ENCODE data around the gene HOXB1.

The HOXB1 gene

DNA sequence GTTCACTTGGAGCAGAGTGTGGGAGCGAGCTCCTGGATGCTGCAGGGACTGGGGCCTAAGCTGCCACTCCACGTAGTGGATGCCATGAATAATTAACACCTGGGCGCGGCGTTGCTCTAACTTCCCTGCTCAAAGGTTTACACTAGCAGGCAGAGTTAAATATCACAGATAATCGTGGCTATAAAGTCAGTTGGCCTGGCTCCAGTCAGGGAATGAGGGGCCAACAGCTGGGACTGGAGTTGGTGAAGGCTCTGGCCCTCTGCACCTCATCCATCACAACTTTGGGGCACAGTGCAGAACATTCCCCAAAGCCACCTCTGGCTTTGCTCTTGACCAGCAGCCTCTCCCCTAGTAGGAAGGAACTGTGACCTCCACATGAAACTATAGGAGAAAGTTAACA is 36.4 kb upstream of the HOXB1 start:
- no peak for DNase-seq

- DNase-seq, result no peak
Measured at GRCh38 chr17:48566717-48567116, 35.9 kb upstream of the HOXB1 start.

- DNase-seq, result no peak
Measured at GRCh38 chr17:48565925-48566710, 35.3 kb upstream of the HOXB1 start.

DNA sequence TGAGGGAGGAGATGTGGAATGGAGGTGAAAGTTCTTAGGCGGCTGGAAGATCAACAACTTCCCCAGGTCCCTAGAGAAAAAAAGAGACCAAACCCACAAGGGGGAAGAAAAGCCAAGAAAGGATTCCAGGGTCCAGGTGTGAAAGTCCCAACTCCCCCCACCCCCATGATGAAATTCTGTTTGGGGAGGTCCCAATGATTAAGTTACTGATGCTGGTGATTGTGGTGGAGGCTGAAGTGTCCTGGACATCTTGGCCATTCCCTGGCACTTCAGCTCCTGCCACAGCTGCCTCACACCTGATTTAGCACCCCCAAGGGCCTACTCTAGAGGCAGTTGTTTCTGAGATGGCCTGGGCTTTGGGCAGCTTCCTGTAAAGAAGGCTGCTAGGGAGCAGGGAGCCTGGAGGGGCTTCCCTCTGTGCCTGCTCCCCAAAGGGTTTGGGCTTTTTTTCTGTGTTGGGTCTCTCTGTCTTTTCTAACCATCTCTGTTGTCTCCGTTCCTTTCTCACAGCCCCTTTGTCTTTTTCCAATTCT is 34.3 kb upstream of the HOXB1 start:
- DNase-seq, result no peak

DNA sequence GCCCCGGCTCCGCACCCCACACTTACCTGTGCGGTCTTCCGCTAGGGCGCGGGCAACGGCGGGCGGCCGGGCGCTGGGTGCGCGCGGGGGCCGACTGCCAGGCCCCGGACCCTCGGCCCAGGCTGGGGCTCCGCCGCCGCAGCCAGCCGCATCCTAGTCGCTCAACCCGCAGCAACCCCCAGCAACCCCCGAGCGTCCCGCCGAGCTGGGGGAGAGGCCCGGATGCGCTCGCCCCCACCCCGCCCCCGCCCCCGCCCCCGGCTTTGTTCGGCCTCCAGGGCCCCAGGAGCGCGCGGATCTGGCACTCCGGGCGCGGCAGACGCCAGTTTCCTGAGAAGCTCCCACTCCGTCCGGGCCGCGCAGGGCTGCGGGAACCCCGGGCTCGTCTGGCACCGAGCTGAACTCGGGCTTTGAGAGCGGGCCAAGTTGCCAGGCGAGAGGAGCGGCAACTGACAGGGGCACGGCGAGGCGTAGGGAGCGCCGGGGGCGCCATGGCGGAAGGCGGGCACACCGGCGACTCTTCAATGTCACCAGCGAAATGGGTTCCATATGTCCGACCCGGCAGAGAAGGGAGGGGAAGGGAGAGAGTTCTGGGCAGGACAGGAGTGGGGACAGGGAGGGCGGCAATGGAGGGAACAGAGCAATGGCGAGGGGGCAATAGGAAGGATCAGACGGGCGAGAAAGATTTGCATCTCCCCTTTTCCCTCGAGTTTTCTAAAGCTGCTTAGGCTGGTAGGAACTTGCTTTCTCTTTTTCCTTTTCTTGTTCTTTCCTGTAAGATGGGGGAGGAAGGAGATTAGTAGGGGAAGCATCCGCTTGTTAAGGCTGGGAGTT is 33.6 kb upstream of the HOXB1 start:
- DNase-seq, result no peak

DNA sequence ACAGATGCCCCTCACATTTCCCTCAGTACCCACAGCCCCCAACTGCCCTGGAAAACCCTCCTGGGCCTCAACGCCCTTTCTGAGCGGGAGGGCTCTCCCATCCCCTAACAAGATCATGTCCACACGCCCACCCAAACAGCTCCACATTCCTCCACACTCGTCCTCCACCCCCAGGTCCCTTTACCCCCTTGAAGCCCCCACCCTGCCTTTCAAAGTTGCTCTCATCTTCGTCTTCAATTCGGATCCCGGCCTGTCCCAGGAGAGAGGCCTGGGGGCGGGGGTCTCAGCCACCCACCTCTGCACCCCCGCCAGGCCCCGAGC is 33.0 kb upstream of the HOXB1 start:
- DNase-seq, result no peak

DNA sequence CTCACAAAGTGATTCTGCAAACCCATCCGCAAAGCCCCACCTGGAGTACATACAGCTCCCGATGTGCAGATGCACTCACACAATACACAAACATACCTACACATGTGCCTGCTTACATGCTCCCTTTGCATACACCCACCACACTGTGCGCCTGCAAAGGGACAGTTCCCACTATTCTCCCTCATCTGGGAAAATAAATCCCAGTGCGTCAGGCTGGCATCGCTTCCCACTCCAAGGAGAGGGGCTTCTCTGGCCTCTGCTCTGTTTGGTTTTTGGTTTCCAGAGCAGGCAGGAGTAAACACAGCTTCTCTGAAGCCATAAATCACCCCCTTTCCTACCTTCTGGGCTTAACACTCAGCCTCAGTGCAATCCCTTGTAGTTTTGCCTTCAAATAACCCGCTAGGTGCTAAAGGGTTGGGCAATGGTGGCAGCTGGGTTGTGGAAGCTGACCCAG is 32.6 kb upstream of the HOXB1 start:
- no peak for DNase-seq

DNA sequence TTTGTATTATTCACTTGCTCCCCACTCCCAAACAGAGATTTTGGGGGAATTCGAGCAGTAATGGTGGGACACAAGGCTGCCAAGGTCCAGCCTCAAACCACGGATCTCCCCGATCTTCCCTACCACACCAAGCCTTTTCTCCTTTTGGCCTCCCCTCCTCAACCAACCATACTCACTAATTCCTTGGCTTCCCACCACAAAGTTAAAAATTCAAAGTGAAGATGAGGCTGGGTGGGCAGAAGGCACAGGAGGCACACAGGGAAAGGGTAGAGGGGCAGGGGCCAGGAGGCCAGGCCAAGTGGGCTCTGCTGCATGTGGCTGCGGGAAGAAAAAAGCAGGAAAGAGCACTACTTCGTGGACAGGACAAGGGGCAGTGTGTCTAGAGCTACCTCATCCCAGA is 32.1 kb upstream of the HOXB1 start:
- no peak for DNase-seq

- DNase-seq, result peak; percentile 31
Measured at GRCh38 chr17:48561884-48562810, 31.3 kb upstream of the HOXB1 start.

GRCh38 chr17:48559840-48560817 is 29.3 kb upstream of the HOXB1 start:
- DNase-seq, result no peak

DNA sequence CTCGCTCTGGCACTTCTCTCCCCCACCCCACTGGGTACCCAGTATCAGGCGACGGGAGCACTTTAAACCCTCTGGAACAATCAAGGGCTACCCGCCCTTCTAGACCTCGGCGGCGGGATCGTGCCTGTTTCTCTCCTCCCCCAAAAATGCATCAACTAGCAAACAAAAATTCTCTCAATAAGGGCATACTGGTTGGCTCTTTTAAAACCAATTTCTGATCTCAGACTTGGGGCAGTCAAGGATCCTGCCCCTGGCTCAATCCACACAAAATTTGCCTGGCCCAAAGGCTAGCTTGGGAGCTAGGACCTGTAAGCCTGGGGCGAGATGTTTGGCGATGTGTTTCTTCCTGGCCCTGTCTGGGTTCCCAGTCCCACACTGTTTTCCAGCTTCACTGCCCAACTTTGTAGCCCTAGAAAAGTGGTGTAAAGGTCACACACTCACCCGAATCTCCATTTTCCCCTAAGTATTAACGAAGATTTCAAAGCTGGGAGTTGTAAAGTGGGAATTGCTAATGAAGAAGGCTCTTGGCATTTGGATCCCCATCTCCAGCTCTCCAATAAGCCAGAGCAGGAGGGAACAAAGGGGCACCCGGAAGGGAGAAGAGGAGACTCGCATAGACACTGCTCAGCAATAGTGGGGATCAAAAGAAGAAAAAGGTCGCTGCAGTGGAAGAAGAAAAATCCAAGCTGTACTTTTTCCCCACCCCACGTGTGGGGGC is 28.5 kb upstream of the HOXB1 start:
- no peak for DNase-seq

DNA sequence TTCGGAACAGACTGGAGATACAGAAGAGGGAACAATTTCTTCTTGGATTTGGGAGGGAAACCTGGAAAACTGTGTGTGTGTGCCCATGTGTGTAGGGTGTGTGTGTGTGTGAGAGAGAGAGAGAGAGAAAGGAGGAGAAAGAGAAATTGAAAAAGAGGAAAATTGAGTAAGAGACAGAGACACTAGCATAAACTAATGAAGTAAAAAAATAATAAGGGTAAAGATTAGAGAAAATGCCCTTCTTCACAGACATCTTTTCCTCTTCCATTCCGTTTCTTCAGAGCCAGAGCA is 28.0 kb upstream of the HOXB1 start:
- DNase-seq, result no peak

DNA sequence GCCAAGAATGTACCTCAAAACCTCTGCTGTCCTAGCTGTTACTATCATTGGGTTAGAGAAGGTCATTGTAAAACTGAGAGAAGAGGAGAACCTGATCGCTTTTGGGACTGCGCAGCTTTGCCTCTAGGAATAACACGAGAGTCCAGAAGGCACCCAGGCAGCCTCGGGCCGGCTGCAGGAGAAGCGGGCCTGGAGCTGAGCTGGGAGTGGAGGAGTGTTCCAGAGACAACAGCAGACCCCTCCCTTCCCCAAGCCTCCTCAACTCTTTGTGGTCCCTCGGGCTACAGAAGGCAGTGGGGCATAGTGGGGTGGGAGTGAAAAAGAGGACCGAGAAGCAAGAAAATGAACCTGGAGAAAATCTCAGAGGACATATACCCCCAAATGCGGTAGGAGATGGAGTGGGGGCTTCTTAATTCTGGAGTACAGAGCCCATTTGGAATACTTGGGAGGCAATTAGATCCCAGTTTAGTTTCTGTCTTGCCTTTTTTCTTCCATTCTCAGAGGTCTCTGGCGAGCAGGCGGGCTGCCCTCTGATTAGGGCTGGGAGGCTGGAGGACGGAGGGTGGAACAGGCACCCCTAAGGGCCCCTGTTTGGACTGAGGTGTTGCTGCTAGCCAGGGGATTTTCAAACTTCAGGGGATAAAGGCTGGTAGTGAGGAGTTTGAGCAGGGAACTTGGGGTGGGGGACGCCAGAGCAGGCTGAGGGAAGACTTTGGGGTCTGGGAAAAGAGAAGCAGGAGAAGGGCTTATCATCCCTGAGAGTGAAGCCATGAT is 27.4 kb upstream of the HOXB1 start:
- DNase-seq, result no peak

DNA sequence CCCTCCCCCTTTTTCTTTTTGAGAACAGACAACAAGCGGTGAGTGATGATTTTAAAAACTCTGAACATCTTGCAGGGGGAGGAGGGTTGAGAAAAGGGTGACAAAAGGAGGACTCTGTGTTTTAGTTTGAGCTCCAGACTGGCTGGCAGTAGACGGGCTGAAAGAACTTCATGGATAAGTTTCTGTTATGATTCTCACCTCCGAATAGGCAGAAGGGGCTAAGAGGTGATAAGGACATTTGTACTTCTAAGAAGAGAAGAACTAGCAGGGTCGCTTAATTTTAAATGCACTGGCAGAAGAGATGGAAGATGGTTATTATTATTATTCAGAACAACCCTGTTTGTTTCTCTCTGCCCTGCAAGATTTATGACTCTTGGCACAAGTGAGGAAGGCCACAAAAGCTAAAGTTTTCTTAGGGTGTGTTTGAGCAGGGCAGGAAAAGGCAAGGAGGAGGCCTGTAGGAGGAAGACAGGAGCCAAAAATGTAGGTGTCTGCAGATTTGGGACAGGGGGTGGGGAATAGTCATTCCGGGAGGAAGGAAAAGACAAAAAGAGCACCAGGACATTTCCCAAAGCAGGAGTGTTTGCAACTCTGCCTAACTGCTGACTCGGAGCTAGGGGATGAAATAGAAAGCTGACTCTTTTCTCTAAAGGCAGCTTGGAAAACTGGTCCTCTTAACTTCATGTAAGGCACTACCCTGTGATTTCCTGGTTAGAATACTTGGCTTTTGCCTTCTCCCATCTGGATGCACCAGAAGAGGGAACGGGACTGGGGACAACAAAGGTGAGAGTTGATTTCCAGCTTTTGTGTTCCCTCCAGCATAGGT is 26.0 kb upstream of the HOXB1 start:
- no peak for DNase-seq

DNA sequence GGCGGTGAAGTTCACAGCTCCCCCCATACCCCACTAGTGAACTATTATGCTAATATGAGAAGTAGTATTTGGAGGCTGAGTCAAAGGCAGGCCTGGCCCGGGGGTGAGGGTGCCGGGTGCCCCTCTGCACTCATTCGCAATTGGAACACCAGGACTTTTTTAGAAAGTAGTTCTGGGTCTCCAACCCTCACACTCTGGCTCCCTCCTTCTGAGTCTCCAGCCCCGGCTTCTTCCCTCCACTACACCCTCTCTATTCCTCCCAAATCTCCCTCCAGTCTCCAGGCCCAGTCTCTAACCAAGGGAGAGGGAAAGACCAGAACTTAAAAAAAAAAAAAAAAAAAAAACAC is 25.4 kb upstream of the HOXB1 start:
- DNase-seq, result no peak

DNA sequence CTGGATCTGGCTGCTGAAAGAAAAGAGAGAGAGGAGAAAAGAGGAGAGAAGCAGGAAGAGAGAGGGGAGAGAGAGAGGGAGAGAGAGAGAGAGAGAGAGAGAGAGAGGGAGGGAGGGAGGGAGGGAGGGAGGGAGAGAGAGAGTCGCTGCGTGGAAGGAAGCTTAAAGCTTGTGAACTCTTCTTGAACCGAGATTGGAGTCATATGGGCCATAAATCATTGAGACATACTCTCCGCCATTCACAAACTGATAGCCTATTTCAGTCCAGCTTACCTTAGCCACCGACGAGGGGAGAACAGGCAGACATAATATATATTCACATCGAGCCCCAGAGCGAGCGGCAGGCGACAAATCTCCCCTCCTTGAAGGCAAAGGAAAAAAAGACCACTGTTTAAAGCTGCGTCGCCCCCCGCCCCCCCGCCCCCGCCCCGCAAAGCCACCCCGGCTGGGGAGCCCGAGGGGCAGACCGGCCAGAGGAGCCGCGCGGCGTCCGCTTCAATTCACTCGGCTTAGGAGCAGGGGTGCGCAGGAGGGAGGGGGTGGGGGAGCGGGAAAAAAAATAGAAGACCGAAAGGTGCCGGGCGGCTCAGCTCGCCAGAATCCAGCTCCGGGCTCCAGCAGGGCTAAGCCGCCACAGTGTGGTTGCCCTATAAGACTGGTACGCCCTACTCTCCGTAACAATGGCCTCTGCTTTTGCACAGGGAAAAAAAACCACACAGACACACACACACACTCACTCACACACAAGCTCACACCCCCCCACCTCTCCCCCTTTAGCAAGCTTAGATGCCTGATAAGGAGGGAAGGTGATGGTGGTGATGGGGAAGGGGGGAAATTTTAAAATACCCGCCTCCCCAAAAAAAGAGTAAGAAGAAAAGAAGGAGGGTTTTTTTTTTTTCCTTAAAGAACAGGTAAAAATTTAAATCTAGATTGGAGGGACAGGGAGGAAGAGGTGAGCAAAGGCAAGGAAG is 24.7 kb upstream of the HOXB1 start:
- peak; percentile 45 for DNase-seq

GRCh38 chr17:48554412-48555257 is 23.8 kb upstream of the HOXB1 start:
- no peak for DNase-seq
